ENCODE results near the gene C6orf15. TPM values are rescaled to one million over a fixed set of nuclear protein-coding genes. Genes with fewer than 3 reads are reported as not detected.

Gene C6orf15
- total RNA-seq, 1 donor from 2014 or later = not detected

DNA sequence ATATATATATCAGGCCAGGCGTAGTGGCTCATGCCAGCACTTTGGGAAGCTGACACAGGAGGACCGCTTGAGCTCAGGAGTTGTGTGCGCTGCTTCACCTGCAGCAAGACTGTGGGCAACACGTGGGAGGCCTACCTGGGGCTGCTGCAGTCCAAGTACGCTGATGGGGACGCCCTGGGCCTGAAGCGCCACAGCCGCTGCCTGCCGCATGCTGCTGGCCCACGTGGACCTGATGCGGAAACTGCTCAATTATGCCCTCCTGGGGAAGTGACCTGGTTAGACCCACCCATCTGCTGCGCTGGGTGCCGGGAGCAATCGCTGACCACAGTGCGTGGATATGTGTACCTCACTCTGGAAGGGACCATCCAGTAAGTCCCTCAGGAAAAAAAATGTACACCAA lies 28.3 kb upstream of the C6orf15 start:
- Mint-ChIP-seq H3K36me3 (ENCODE audit: unreplicated experiment) (no peaks in the 10 kb centered on the region), H3K27me3 (ENCODE audit: unreplicated experiment) (peaks cover 15% of the 10 kb centered on the region), H3K4me1 (ENCODE audit: low read depth, unreplicated experiment) (peaks cover 30% of the 10 kb centered on the region), H3K4me3 (ENCODE audit: unreplicated experiment) (no peak overlapping the region), H3K9me3 (ENCODE audit: unreplicated experiment) (peaks cover 17% of the 10 kb centered on the region), H3K27ac (ENCODE audit: unreplicated experiment) (no peak overlapping the region)
- DNase-seq = no peak
- TF ChIP-seq, protein P1, sequence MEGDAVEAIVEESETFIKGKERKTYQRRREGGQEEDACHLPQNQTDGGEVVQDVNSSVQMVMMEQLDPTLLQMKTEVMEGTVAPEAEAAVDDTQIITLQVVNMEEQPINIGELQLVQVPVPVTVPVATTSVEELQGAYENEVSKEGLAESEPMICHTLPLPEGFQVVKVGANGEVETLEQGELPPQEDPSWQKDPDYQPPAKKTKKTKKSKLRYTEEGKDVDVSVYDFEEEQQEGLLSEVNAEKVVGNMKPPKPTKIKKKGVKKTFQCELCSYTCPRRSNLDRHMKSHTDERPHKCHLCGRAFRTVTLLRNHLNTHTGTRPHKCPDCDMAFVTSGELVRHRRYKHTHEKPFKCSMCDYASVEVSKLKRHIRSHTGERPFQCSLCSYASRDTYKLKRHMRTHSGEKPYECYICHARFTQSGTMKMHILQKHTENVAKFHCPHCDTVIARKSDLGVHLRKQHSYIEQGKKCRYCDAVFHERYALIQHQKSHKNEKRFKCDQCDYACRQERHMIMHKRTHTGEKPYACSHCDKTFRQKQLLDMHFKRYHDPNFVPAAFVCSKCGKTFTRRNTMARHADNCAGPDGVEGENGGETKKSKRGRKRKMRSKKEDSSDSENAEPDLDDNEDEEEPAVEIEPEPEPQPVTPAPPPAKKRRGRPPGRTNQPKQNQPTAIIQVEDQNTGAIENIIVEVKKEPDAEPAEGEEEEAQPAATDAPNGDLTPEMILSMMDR (IDR thresholded peaks at IDR 0.05; ENCODE audit: partially characterized antibody, unreplicated experiment) = no peak

DNA sequence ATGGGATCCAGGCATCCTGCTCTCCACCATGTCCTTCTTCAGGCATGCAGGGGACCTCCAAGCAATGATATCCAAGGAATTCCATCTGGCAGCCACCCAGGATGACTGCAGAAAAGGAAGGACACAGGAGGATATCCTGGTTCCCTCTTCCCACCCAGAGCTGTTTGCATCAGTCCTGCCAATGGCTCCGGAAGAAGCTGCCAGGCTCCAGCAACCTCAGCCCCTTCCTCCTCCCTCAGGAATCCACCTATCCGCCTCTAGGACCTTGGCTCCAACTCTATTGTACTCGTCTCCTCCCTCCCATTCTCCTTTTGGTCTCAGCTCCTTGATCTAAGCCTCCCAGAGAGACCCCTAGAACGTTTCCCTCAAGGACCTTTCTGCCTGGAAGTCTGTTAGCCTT lies 27.2 kb upstream of the C6orf15 start:
- TF ChIP-seq, protein P1 (IDR thresholded peaks at IDR 0.05; ENCODE audit: partially characterized antibody, unreplicated experiment) = no peak
- Mint-ChIP-seq H3K27me3 (ENCODE audit: unreplicated experiment) (peaks cover 15% of the 10 kb centered on the region), H3K4me1 (ENCODE audit: low read depth, unreplicated experiment) (peaks cover 23% of the 10 kb centered on the region), H3K4me3 (ENCODE audit: unreplicated experiment) (peak overlapping the region; percentile 39), H3K9me3 (ENCODE audit: unreplicated experiment) (peaks cover 17% of the 10 kb centered on the region), H3K27ac (ENCODE audit: unreplicated experiment) (peak overlapping the region; percentile 86), H3K36me3 (ENCODE audit: unreplicated experiment) (no peaks in the 10 kb centered on the region)
- DNase-seq = no peak

DNA sequence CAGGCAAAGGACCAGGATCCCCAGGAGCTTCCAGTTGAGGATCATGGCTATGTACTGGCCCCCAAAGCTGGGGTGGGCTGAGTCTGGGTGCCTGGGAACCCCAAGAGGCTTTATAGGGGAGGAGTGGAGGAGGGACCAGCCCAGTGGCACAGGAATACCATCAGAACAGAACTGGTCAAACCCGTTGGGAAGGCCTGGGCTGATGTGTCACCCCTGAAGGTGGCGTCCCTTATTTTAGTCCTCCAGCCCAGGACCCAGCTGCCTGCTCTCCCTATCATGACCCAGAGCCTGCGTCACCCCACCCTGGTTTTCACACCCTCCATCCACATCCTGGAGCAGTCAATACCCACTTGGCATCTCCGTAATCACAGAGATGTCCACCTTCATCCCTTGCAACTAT lies 26.6 kb upstream of the C6orf15 start, which contains the start of gene PSORS1C2:
PSORS1C2 (minus strand) TSS at position 85 of the 400 bp plus-strand sequence; CDS start at position 45, 40 bp downstream.
- Mint-ChIP-seq H3K27me3 (ENCODE audit: unreplicated experiment) (peaks cover 15% of the 10 kb centered on the region), H3K27ac (ENCODE audit: unreplicated experiment) (peak within 1 kb of the TSS; percentile 86), H3K9me3 (ENCODE audit: unreplicated experiment) (peaks cover 17% of the 10 kb centered on the region), H3K4me1 (ENCODE audit: low read depth, unreplicated experiment) (peaks cover 23% of the 10 kb centered on the region), H3K36me3 (ENCODE audit: unreplicated experiment) (no peaks in the 10 kb centered on the region), H3K4me3 (ENCODE audit: unreplicated experiment) (peak within 1 kb of the TSS; percentile 39)
- DNase-seq = no peak
- TF ChIP-seq, protein P1 (IDR thresholded peaks at IDR 0.05; ENCODE audit: partially characterized antibody, unreplicated experiment) = no peak

DNA sequence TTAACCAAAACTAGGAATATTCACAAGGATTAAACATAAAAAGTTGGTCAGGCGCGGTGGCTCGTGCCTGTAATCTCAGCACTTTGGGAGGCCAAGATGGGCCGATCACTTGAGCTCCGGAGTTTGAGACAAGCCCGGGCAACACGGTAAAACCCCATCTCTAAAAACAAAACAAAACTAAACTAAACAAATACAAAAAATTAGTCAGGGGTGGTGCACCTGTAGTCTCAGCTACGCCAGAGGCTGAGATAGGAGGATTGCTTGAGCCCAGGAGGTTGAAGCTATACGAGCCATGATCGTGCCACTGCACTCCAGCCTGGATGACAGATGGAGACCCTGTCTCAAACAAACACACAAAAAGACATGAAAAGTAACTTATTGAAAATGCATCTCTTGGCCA lies 23.3 kb upstream of the C6orf15 start:
- DNase-seq = no peak
- TF ChIP-seq, protein P1 (IDR thresholded peaks at IDR 0.05; ENCODE audit: partially characterized antibody, unreplicated experiment) = no peak
- no peak overlapping the region for H3K4me3 Mint-ChIP-seq (ENCODE audit: unreplicated experiment)
- no peak overlapping the region for H3K27ac Mint-ChIP-seq (ENCODE audit: unreplicated experiment)
- H3K9me3 Mint-ChIP-seq (ENCODE audit: unreplicated experiment) = peaks cover 7% of the 10 kb centered on the region
- peaks cover 10% of the 10 kb centered on the region for H3K27me3 Mint-ChIP-seq (ENCODE audit: unreplicated experiment)
- no peaks in the 10 kb centered on the region for H3K36me3 Mint-ChIP-seq (ENCODE audit: unreplicated experiment)
- peaks cover 7% of the 10 kb centered on the region for H3K4me1 Mint-ChIP-seq (ENCODE audit: low read depth, unreplicated experiment)

DNA sequence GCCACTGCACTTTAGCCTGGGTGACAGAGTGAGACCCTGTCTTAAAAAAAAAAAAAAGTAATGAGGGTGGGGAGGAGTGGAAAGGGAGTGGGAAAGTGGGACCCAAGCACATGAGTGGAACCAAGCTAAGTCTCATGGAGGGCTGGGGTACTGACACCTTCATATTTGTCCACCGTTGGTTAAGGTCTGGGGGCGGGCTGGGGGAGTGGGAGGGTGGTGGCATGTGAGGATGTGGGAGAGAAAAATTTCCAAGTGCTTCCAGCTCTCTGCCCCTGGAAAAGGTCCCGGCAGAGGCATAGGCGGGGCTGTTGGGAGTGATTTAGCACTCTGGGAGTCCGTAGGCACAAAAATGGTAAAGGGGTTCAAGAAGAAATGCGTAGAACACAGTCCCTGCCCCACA lies 20.4 kb upstream of the C6orf15 start:
- H3K36me3 Mint-ChIP-seq (ENCODE audit: unreplicated experiment) = no peaks in the 10 kb centered on the region
- H3K9me3 Mint-ChIP-seq (ENCODE audit: unreplicated experiment) = peaks cover 2% of the 10 kb centered on the region
- no peak for DNase-seq
- H3K27me3 Mint-ChIP-seq (ENCODE audit: unreplicated experiment) = peaks cover 6% of the 10 kb centered on the region
- no peak overlapping the region for H3K4me3 Mint-ChIP-seq (ENCODE audit: unreplicated experiment)
- H3K4me1 Mint-ChIP-seq (ENCODE audit: low read depth, unreplicated experiment) = peaks cover 2% of the 10 kb centered on the region
- no peak overlapping the region for H3K27ac Mint-ChIP-seq (ENCODE audit: unreplicated experiment)
- TF ChIP-seq, protein P1 (IDR thresholded peaks at IDR 0.05; ENCODE audit: partially characterized antibody, unreplicated experiment) = no peak
